Sigmoid colon (tissue), 7 donors: ENCODE data around the gene RPS5. TPM values are rescaled to one million over a fixed set of nuclear protein-coding genes. Genes with fewer than 3 reads are reported as not detected.

ENCODE experiments used
- DNase-seq: peaks from one replicate; pipeline ENCODE4 v3.0.0-alpha.2; 2019
- H3K27ac ChIP-seq, 4 donors: fragments of 200-600 bp; sonication (generic); one replicate each; pipeline ENCODE4 v1.5.1; 2016 to 2019; ENCODE audit warnings: mild to moderate bottlenecking in 1 of 4
- H3K27me3 ChIP-seq, 3 donors: fragments of 200-600 bp; sonication (generic); one replicate each; pipeline ENCODE4 v1.5.1; 2019; ENCODE audit warnings: mild to moderate bottlenecking in 1 of 3
- H3K36me3 ChIP-seq, 4 donors: fragments of 200-600 bp; sonication (generic); one replicate each; pipeline ENCODE4 v1.5.1; 2016 to 2019
- H3K4me1 ChIP-seq, 4 donors: fragments of 200-600 bp; sonication (generic); one replicate each; pipeline ENCODE4 v1.5.1; 2017 to 2019
- H3K4me3 ChIP-seq, 4 donors: fragments of 200-600 bp; sonication (generic); one replicate each; pipeline ENCODE4 v1.5.1; 2017 to 2019; ENCODE audit warnings: mild to moderate bottlenecking in 2 of 4, moderate library complexity in 1 of 4
- H3K9me3 ChIP-seq, 4 donors: fragments of 200-600 bp in 3 of 4; sonication (generic) in 3 of 4; one replicate each; pipeline versions ENCODE4 v1.5.1 to v1.6.1; 2013 to 2019
- CTCF ChIP-seq, 4 experiments: fragments of 450-650 bp in 3 of 4; fragments of 200-600 bp in 1 of 4; IDR thresholded peaks; one replicate each; pipeline ENCODE4 v1.5.1; 2016 to 2019; ENCODE audit warnings: antibody characterized with exemption in 4 of 4, mild to moderate bottlenecking in 3 of 4, moderate library complexity in 2 of 4
- EP300 ChIP-seq, 4 donors: sonication (generic); formaldehyde crosslinking; IDR thresholded peaks; one replicate each; pipeline ENCODE4 v1.6.1; 2017; ENCODE audit warnings: antibody characterized with exemption in 4 of 4
- POLR2A ChIP-seq, 2 donors: fragments of 450-650 bp; IDR thresholded peaks; one replicate each; pipeline ENCODE4 v1.6.1; 2016; ENCODE audit warnings: antibody characterized with exemption in 2 of 2, mild to moderate bottlenecking in 2 of 2, moderate library complexity in 2 of 2
- POLR2AphosphoS5 ChIP-seq, 4 donors: sonication (generic); formaldehyde crosslinking; IDR thresholded peaks; one replicate each; pipeline ENCODE4 v1.6.1; 2017; ENCODE audit warnings: antibody characterized with exemption in 4 of 4
- WGBS, 2 donors: extraction: QIAGEN DNeasy Blood & Tissue Kit; methylation state at CpG; one replicate each; pipeline ENCODE4 v1.1.7; 2013; 5-methylcytosine and 5-hydroxymethylcytosine counted together
- intact Hi-C: fragments of 100-400 bp; cut with DNase I; formaldehyde crosslinking; loops from one replicate; pipeline ENCODE4 v1.15.1; 2023
- polyA plus RNA-seq, 3 donors: library from polyadenylated mRNA; stranded (reverse); fragments of 200-250 nt; gene quantifications; one replicate each; pipeline ENCODE4 v1.2.3, GENCODE V29; 2013
- total RNA-seq, 4 donors: library from RNA; depleted of rRNA; stranded (reverse); fragments of >200 nt; gene quantifications; one replicate each; pipeline ENCODE4 v1.1.0, GENCODE V29; 2016
- donor health status: healthy with polysubstance abuse.
- donor health status: Bipolar disorder and iron deficiency.
- donor health status: healthy.

The RPS5 gene
- total and polyA plus RNA-seq, 7 donors: 1,097 to 2,581 (median 1,974) TPM

- intact Hi-C loops: no loop called here
- Histone ChIP-seq H3K36me3 (no peaks in the 10 kb centered on the region), H3K9me3 (no peaks in the 10 kb centered on the region), H3K4me1 (peaks cover 0 to 28% (median 19%) of the 10 kb centered on the region in 4 donors), H3K27ac (no peak overlapping the region), H3K27me3 (peaks cover 44 to 100% (median 93%) of the 10 kb centered on the region in 3 donors), H3K4me3 (no peak overlapping the region)
- no peak for DNase-seq
- no peak for TF ChIP-seq CTCF (IDR thresholded peaks at IDR 0.05)
- WGBS, 2 donors: 87 to 90% methylated on average over 9 of the region's 9 CpGs
These were observed 35.6 kb upstream of the RPS5 start for GRCh38 chr19:58351558-58351878.

- 86 to 90% methylated on average over 23 of the region's 23 CpGs for WGBS, 2 donors
- intact Hi-C loops: no loop called here
- no peak for DNase-seq
- H3K9me3 ChIP-seq: no peaks in the 10 kb centered on the region
- H3K27me3 ChIP-seq: peaks cover 46 to 100% (median 93%) of the 10 kb centered on the region in 3 donors
- H3K27ac ChIP-seq: no peak overlapping the region
- H3K36me3 ChIP-seq: no peaks in the 10 kb centered on the region
- TF ChIP-seq POLR2AphosphoS5 (IDR thresholded peaks at IDR 0.05): no peak
- H3K4me1 ChIP-seq: peaks cover 0 to 33% (median 22%) of the 10 kb centered on the region in 4 donors
- no peak overlapping the region for H3K4me3 ChIP-seq
These were observed 34.9 kb upstream of the RPS5 start for GRCh38 chr19:58351990-58352755.

GRCh38 chr19:58352760-58353671, 34.1 kb upstream of the RPS5 start, which contains the start of gene A1BG:
TSS of gene A1BG (minus strand) at chr19:58353492. CDS start at chr19:58353437, 55 bp downstream.
- Histone ChIP-seq H3K27me3 (peaks cover 38 to 94% (median 87%) of the 10 kb centered on the region in 3 donors), H3K4me3 (no peak within 1 kb of the TSS), H3K9me3 (no peaks in the 10 kb centered on the region), H3K4me1 (peaks cover 0 to 31% (median 22%) of the 10 kb centered on the region in 4 donors), H3K27ac (no peak within 1 kb of the TSS), H3K36me3 (no peaks in the 10 kb centered on the region)
- TF ChIP-seq CTCF (IDR thresholded peaks at IDR 0.05) (no peak), POLR2A (IDR thresholded peaks at IDR 0.05) (no peak), POLR2AphosphoS5 (IDR thresholded peaks at IDR 0.05) (no peak), EP300 (IDR thresholded peaks at IDR 0.05) (no peak)
- intact Hi-C loops: no loop called here
- 78 to 85% methylated on average over 26 of the region's 26 CpGs for WGBS, 2 donors
- no peak for DNase-seq

DNA sequence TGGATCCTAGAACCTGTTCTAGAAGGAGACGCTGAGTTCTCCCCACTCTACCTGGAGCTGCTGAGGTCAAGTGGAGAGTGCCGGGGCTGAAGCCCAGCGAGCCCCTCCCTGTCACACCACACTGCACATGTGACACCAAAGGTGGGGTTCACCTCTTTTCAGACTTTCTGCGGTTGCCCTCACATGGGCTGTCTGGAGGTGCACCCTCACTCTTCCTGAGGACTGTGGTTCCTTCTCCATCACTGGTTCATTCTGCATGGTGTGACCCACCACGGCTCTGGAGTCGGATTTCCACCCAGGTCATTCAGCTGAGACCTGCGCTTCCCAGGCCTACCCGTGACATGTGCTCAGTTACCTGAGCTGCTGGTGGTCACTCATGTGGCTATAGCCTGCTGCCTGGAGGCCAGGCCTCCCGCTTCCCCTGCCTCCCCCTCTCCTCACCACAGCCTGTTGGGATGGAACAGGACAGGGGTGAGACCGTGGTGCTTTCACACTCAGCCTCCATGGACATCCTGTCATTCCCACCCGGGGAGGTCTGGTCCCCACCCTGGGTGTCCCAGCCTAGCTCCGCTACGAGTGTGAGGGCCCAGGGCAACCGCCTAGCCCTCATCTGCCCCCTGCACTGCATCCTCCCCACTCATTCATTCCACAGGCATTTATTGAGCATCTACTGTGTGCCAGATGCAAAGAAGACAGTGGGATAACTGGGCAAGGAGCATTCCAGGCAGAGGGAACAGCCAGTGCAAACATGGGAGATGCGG, 33.2 kb upstream of the RPS5 start:
- no peak overlapping the region for H3K27ac ChIP-seq
- no peak for TF ChIP-seq EP300 (IDR thresholded peaks at IDR 0.05)
- TF ChIP-seq POLR2AphosphoS5 (IDR thresholded peaks at IDR 0.05): no peak
- no peak for TF ChIP-seq CTCF (IDR thresholded peaks at IDR 0.05)
- TF ChIP-seq POLR2A (IDR thresholded peaks at IDR 0.05): no peak
- intact Hi-C loops: no loop called here
- no peaks in the 10 kb centered on the region for H3K36me3 ChIP-seq
- H3K9me3 ChIP-seq: no peaks in the 10 kb centered on the region
- WGBS, 2 donors: 86 to 93% methylated on average over 15 of the region's 15 CpGs
- H3K4me1 ChIP-seq: peaks cover 0 to 31% (median 22%) of the 10 kb centered on the region in 4 donors
- no peak for DNase-seq
- H3K4me3 ChIP-seq: no peak overlapping the region
- H3K27me3 ChIP-seq: peaks cover 35 to 85% (median 83%) of the 10 kb centered on the region in 3 donors
